Endothelial cell of umbilical vein (primary cell): ENCODE results near the gene CACTIN. TPM values are rescaled to one million over a fixed set of nuclear protein-coding genes. Genes with fewer than 3 reads are reported as not detected.
A peak's percentile ranks its signal among the peaks of the same experiment; 100 is the strongest.

Source experiments
- BruUV-seq: library from RNA; stranded (reverse); fragments of 400-500 nt; replicated peaks from 2 replicates; lab custom pipeline; 2021; lab: Mats Ljungman, UMichigan
- CTCF ChIA-PET: fragments of 300-600, 350-600 bp; sonication (Branson Sonifier 250); formaldehyde crosslinking; loops from one replicate; lab custom pipeline; 2021; ENCODE audit warnings: antibody characterized with exemption, inconsistent platforms; lab: Charles Lee
- POLR2A ChIA-PET: fragments of 300-600, 350-600 bp; sonication (Branson Sonifier 250); formaldehyde crosslinking; loops from one replicate; lab custom pipeline; 2021; ENCODE audit warnings: antibody characterized with exemption, inconsistent platforms; lab: Charles Lee
- DNase-seq: peaks from one replicate; pipeline ENCODE4 v3.0.0-alpha.2; 2011; ENCODE audit warnings: low read depth, low spot score
- FAIRE-seq: peaks from 2 replicates; lab custom pipeline; 2011; peaks lifted over from hg19 to GRCh38; lab: Jason Lieb, UNC
- H2AFZ ChIP-seq: 2 replicates; pipeline ENCODE4 v1.6.0; 2012; ENCODE audit warnings: low read depth, low read length, control low read depth, inconsistent platforms
- H3K27ac ChIP-seq: 2 replicates; pipeline ENCODE4 v1.5.1; 2011; ENCODE audit warnings: low read depth, mild to moderate bottlenecking, control low read depth, low read length, moderate library complexity; ENCODE audit not compliant: insufficient read depth
- H3K27me3 ChIP-seq, 2 experiments: 2 replicates each; pipeline versions ENCODE4 v1.6.0 to v1.6.1; 2011; ENCODE audit warnings: low read length in 2 of 2, mixed read lengths in 1 of 2; ENCODE audit not compliant: control insufficient read depth in 2 of 2, insufficient read depth in 2 of 2
- H3K36me3 ChIP-seq, 2 experiments: 2 replicates in 1 of 2; 3 replicates in 1 of 2; pipeline ENCODE4 v1.5.1; 2011; ENCODE audit warnings: low read length in 2 of 2, mild to moderate bottlenecking in 1 of 2, moderate library complexity in 1 of 2; ENCODE audit not compliant: control insufficient read depth in 2 of 2, insufficient read depth in 2 of 2; ENCODE audit errors: extremely low read depth in 1 of 2
- H3K4me1 ChIP-seq: 3 replicates; pipeline ENCODE4 v1.5.1; 2011; ENCODE audit warnings: mild to moderate bottlenecking, low read length; ENCODE audit not compliant: control insufficient read depth, insufficient read depth; ENCODE audit errors: extremely low read depth
- H3K4me2 ChIP-seq: 2 replicates; pipeline ENCODE4 v1.6.1; 2011; ENCODE audit warnings: low read length, control low read depth, mixed read lengths; ENCODE audit not compliant: insufficient read depth
- H3K4me3 ChIP-seq, 3 experiments: fragments of 200-600 bp in 1 of 3; sonication (generic), shearing (Covaris generic) in 1 of 3; replicated peaks in 1 of 3; 2 replicates each; pipeline ENCODE4 v1.5.1; 2011 to 2016; ENCODE audit warnings: control low read depth in 3 of 3, low read length in 3 of 3, mild to moderate bottlenecking in 2 of 3, inconsistent platforms in 1 of 3, low read depth in 1 of 3, moderate library complexity in 1 of 3; ENCODE audit not compliant: insufficient read depth in 1 of 3
- H3K79me2 ChIP-seq: 2 replicates; pipeline ENCODE4 v1.6.0; 2012; ENCODE audit warnings: low read length, inconsistent platforms; ENCODE audit not compliant: control insufficient read depth, insufficient read depth
- H3K9ac ChIP-seq: replicated peaks from 2 replicates; pipeline ENCODE3; 2011; ENCODE audit warnings: low read length, control low read depth; ENCODE audit not compliant: insufficient read depth; ENCODE audit errors: extremely low read depth
- H3K9me1 ChIP-seq: replicated peaks from 3 replicates; pipeline ENCODE4 v1.6.0; 2011; ENCODE audit warnings: mild to moderate bottlenecking, low read length; ENCODE audit not compliant: control insufficient read depth, insufficient read depth; ENCODE audit errors: extremely low read depth
- H3K9me3 ChIP-seq: replicated peaks from 2 replicates; pipeline ENCODE4 v1.5.1; 2012; ENCODE audit warnings: low read length, inconsistent platforms; ENCODE audit not compliant: control insufficient read depth, insufficient read depth
- H4K20me1 ChIP-seq: replicated peaks from 2 replicates; pipeline ENCODE3; 2011; ENCODE audit warnings: mild to moderate bottlenecking, low read length; ENCODE audit not compliant: control insufficient read depth, insufficient read depth; ENCODE audit errors: extremely low read depth
- EZH2 ChIP-seq: IDR thresholded peaks from 2 replicates; pipeline ENCODE4 v1.6.1; 2012; ENCODE audit warnings: borderline replicate concordance, low read depth, mild to moderate bottlenecking, moderate library complexity, low read length, inconsistent platforms; ENCODE audit not compliant: severe bottlenecking
- FOS ChIP-seq: IDR thresholded peaks from 2 replicates; pipeline ENCODE4 v1.6.1; 2011; ENCODE audit warnings: mild to moderate bottlenecking, low read length, moderate library complexity, borderline replicate concordance; ENCODE audit not compliant: insufficient read depth
- GATA2 ChIP-seq: IDR thresholded peaks from 2 replicates; pipeline ENCODE4 v1.7.0; 2011; ENCODE audit warnings: low read depth, mild to moderate bottlenecking, moderate library complexity, mixed read lengths, low read length; ENCODE audit not compliant: insufficient read length, insufficient read depth
- dilution Hi-C: fragments of 300-500 bp; cut with MboI; formaldehyde crosslinking; loops from one replicate; pipeline ENCODE4 v1.15.0; 2019; ENCODE audit warnings: low sequenced_read_pairs; ENCODE audit not compliant: extremely low pct_ligation_motif_present
- intact Hi-C: fragments of 100-400 bp; cut with micrococcal nuclease; formaldehyde crosslinking; loops from one replicate; pipeline ENCODE4 v1.10.0; 2022
- polyA plus RNA-seq, 4 experiments: library from polyadenylated mRNA; depleted of rRNA in 3 of 4; stranded (reverse) in 3 of 4; unstranded in 1 of 4; fragments of >200 nt; gene quantifications; 2 replicates each; pipeline versions ENCODE4 v1.2.1 to v1.2.3, GENCODE V29; 2011 to 2012; ENCODE audit warnings: missing spikeins in 1 of 4
- total RNA-seq: library from RNA; stranded (reverse); gene quantifications from 2 replicates; pipeline ENCODE4 v1.2.3, GENCODE V29; 2021
- TF ChIP-seq, protein P1 (sequence below): IDR thresholded peaks from 2 replicates; pipeline ENCODE4 v1.6.1; 2011; ENCODE audit not compliant: insufficient read depth, insufficient read length

Gene CACTIN
- total and polyA plus RNA-seq, 2 donors (not counting 3 experiments of a cell fraction or from before 2014, with no cell fraction given) = 29.7 to 36.1 TPM

DNA sequence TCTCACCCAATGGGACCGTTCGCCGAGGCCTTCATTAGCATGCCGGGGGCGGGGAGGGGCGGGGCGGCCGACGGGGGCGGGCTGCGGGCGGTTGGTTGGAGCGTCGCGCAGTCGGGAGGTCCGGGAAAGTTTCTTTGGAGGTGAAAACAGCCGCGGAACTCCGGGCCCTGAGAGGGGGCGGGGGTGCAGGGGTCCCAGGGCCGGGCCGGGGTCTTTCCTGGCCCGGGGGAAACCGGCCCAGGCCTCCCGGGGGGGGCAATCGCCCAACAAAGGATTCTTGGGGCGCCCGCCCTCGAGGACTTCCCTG is 53.8 kb downstream of the CACTIN start, which contains the start of gene HMG20B:
HMG20B (plus strand) TSS at position 90 of the 307 bp plus-strand sequence. CDS start 366 bp downstream, outside the sequence.
- no peaks in the 10 kb centered on the region for H3K9me3 ChIP-seq
- peak within 1 kb of the TSS; percentile 65 for H3K27ac ChIP-seq
- no peaks in the 10 kb centered on the region for H3K27me3 ChIP-seq
- no peak for FAIRE-seq
- ChIA-PET CTCF (no interaction called here), POLR2A (no interaction called here)
- peak within 1 kb of the TSS; percentile 84 for H3K4me2 ChIP-seq
- H2AFZ ChIP-seq = peak within 1 kb of the TSS; percentile 86
- intact Hi-C loops = loop anchor here (1.0 to 5.0 kb wide), 5 partner anchors 16 to 99 kb away; partner anchors contain the start of genes CACTIN, FZR1, MFSD12 and TBXA2R
- no peaks in the 10 kb centered on the region for H3K9me1 ChIP-seq
- H3K4me3 ChIP-seq = peak within 1 kb of the TSS; percentile 81 to 99 (median 97)
- H3K9ac ChIP-seq = peak within 1 kb of the TSS; percentile 78
- BruUV-seq = no TSS peak
- no peaks in the 10 kb centered on the region for H4K20me1 ChIP-seq
- no peak for DNase-seq
- dilution Hi-C loops = no loop called here
- H3K79me2 ChIP-seq = peaks cover 2% of the 10 kb centered on the region
- H3K4me1 ChIP-seq = peaks cover 15% of the 10 kb centered on the region
- TF ChIP-seq EZH2 = no peak
- H3K36me3 ChIP-seq = peaks cover 0 to 3% of the 10 kb centered on the region in 2 experiments

DNA sequence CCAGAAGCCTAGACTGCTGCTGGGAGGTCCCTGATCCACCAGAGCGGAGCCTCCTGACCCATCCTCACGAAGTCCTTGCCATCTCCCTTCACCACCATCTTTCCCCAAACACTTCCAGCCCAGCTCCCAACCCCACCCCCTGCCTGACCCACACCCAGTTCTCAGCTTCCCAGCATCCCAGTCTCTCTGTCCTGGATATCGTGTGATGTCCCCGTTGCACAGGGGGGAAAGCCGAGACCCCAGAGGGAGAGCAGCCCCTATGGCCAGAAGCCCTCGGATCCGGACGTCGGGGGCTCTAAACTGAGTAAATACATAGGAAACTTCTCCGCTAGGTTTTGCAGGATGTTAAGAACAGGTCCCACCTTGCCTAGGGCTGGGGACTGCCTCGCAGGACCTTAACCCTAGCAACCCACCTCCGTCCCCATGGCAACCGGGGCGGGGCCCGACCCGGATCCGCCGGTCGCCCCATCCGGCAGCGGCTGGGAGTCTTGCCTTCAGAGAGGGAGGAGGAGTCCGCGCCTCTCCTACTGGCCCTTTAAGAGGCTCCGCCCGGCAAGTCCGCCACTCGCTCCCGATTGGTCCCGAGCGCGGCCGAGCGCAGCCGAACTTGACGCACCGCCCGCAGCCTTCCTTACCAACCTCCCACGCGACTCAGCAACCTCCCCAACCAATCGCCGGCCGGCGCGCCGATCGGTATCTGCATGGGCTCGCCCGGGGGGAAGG is 54.3 kb downstream of the CACTIN start:
- peaks cover 0 to 3% of the 10 kb centered on the region in 2 experiments for H3K36me3 ChIP-seq
- dilution Hi-C loops = no loop called here
- peak overlapping the region; percentile 86 for H2AFZ ChIP-seq
- ChIA-PET CTCF (no interaction called here), POLR2A (no interaction called here)
- H3K27ac ChIP-seq = peak overlapping the region; percentile 30
- intact Hi-C loops = loop anchor here (1.0 to 5.0 kb wide), 5 partner anchors 15 to 100 kb away; partner anchors contain the start of genes CACTIN, FZR1, MFSD12 and TBXA2R
- BruUV-seq = no TSS peak
- peak; percentile 99 for FAIRE-seq
- peak overlapping the region; percentile 38 for H3K9ac ChIP-seq
- H3K9me3 ChIP-seq = no peaks in the 10 kb centered on the region
- H3K4me3 ChIP-seq = peak overlapping the region; percentile 26 to 33 (median 31)
- H3K9me1 ChIP-seq = no peaks in the 10 kb centered on the region
- H3K27me3 ChIP-seq = no peaks in the 10 kb centered on the region
- peak; percentile 100 for DNase-seq
- TF ChIP-seq FOS (no peak), GATA2 (peak; percentile 66), EZH2 (no peak)
- TF ChIP-seq, protein P1, sequence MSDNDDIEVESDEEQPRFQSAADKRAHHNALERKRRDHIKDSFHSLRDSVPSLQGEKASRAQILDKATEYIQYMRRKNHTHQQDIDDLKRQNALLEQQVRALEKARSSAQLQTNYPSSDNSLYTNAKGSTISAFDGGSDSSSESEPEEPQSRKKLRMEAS = no peak
- peaks cover 15% of the 10 kb centered on the region for H3K4me1 ChIP-seq
- peak overlapping the region; percentile 84 for H3K4me2 ChIP-seq
- peaks cover 2% of the 10 kb centered on the region for H3K79me2 ChIP-seq
- no peaks in the 10 kb centered on the region for H4K20me1 ChIP-seq
